Breast epithelium (tissue), 3 donors: ENCODE results near the gene C1R.

ENCODE experiments used
- POLR2A ChIP-seq: fragments of 450-650 bp; IDR thresholded peaks from one replicate; pipeline ENCODE4 v1.6.1; 2016; ENCODE audit warnings: antibody characterized with exemption, mild to moderate bottlenecking, moderate library complexity
- POLR2AphosphoS5 ChIP-seq, 3 donors: sonication (generic); formaldehyde crosslinking; IDR thresholded peaks; one replicate each; pipeline ENCODE4 v1.6.1; 2017; ENCODE audit warnings: antibody characterized with exemption in 3 of 3
- TF ChIP-seq, protein P1 (sequence below), 3 donors: fragments of 450-650 bp; IDR thresholded peaks; one replicate each; pipeline ENCODE4 v1.5.1; 2016 to 2017; ENCODE audit warnings: antibody characterized with exemption in 3 of 3, mild to moderate bottlenecking in 3 of 3, moderate library complexity in 3 of 3

DNA sequence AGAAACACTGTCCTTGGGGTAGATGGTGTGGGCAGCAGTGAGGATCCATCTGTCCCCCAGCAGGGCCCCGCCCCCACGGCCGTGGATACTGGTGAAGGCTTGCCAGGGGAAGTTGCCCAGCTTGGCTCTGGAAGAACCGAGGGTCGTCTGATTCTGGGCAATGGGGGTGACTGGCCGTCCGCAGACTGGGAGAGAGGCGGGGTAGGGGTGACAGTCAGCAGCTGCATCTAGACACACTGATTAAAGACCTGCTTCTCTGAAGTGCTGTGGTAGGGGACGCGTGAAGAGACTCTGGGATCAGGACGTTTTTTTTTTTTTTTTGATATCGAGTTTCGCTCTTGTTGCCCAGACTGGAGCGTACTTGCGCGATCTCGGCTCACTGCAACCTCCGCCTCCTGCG lies 4.7 kb upstream of the C1R start:
- TF ChIP-seq, protein P1, sequence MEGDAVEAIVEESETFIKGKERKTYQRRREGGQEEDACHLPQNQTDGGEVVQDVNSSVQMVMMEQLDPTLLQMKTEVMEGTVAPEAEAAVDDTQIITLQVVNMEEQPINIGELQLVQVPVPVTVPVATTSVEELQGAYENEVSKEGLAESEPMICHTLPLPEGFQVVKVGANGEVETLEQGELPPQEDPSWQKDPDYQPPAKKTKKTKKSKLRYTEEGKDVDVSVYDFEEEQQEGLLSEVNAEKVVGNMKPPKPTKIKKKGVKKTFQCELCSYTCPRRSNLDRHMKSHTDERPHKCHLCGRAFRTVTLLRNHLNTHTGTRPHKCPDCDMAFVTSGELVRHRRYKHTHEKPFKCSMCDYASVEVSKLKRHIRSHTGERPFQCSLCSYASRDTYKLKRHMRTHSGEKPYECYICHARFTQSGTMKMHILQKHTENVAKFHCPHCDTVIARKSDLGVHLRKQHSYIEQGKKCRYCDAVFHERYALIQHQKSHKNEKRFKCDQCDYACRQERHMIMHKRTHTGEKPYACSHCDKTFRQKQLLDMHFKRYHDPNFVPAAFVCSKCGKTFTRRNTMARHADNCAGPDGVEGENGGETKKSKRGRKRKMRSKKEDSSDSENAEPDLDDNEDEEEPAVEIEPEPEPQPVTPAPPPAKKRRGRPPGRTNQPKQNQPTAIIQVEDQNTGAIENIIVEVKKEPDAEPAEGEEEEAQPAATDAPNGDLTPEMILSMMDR (IDR thresholded peaks at IDR 0.05), result no peak
- TF ChIP-seq POLR2A (no peak), POLR2AphosphoS5 (IDR thresholded peaks at IDR 0.05) (no peak)
